ENCODE measurements around the gene SPATA31C2. TPM values are rescaled to one million over a fixed set of nuclear protein-coding genes. Genes with fewer than 3 reads are reported as not detected.

The SPATA31C2 gene
- polyA plus RNA-seq, 1 experiment, result not detected

- no peaks in the 10 kb centered on the region for H3K36me3 ChIP-seq (ENCODE audit: control insufficient read depth, insufficient read depth, low read length)
- H3K27me3 ChIP-seq (ENCODE audit: control insufficient read depth, insufficient read depth, low read length), result no peaks in the 10 kb centered on the region
- CTCF ChIA-PET, result interaction anchor here (0.6 to 1.2 kb wide), 2 partner anchors 130 to 349 kb away, joined by 3 read pairs; no protein-coding TSS in a partner anchor
- POLR2A ChIA-PET, result no interaction called here
- no peak overlapping the region for H3K4me3 ChIP-seq (ENCODE audit: low read depth, low read length)
- no peak for DNase-seq (ENCODE audit: low read depth)
- TF ChIP-seq, protein P1, sequence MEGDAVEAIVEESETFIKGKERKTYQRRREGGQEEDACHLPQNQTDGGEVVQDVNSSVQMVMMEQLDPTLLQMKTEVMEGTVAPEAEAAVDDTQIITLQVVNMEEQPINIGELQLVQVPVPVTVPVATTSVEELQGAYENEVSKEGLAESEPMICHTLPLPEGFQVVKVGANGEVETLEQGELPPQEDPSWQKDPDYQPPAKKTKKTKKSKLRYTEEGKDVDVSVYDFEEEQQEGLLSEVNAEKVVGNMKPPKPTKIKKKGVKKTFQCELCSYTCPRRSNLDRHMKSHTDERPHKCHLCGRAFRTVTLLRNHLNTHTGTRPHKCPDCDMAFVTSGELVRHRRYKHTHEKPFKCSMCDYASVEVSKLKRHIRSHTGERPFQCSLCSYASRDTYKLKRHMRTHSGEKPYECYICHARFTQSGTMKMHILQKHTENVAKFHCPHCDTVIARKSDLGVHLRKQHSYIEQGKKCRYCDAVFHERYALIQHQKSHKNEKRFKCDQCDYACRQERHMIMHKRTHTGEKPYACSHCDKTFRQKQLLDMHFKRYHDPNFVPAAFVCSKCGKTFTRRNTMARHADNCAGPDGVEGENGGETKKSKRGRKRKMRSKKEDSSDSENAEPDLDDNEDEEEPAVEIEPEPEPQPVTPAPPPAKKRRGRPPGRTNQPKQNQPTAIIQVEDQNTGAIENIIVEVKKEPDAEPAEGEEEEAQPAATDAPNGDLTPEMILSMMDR (IDR thresholded peaks at IDR 0.05; ENCODE audit: insufficient read depth, low read depth, low read length), result no peak; the same call in 1 of the 2 replicates
These were observed 36.0 kb upstream of the SPATA31C2 start for GRCh38 chr9:88174324-88174723.

- ChIA-PET POLR2A (no interaction called here), CTCF (interaction anchor here (0.6 to 1.0 kb wide), 2 partner anchors 219 to 285 kb away, joined by 3 to 4 read pairs; no protein-coding TSS in a partner anchor)
- TF ChIP-seq, protein P1 (IDR thresholded peaks at IDR 0.05; ENCODE audit: insufficient read depth, low read depth, low read length), result peak; percentile 71
- Histone ChIP-seq H3K4me3 (ENCODE audit: low read depth, low read length) (no peak overlapping the region), H3K27me3 (ENCODE audit: control insufficient read depth, insufficient read depth, low read length) (no peaks in the 10 kb centered on the region), H3K36me3 (ENCODE audit: control insufficient read depth, insufficient read depth, low read length) (no peaks in the 10 kb centered on the region)
- peak; percentile 15 for DNase-seq (ENCODE audit: low read depth)
These were observed 35.2 kb upstream of the SPATA31C2 start for GRCh38 chr9:88173378-88173999.

- Histone ChIP-seq H3K36me3 (ENCODE audit: control insufficient read depth, insufficient read depth, low read length) (no peaks in the 10 kb centered on the region), H3K4me3 (ENCODE audit: low read depth, low read length) (no peak overlapping the region), H3K27me3 (ENCODE audit: control insufficient read depth, insufficient read depth, low read length) (no peaks in the 10 kb centered on the region)
- no peak for DNase-seq (ENCODE audit: low read depth)
- POLR2A ChIA-PET, result no interaction called here
- CTCF ChIA-PET, result no interaction called here
- TF ChIP-seq, protein P1 (IDR thresholded peaks at IDR 0.05; ENCODE audit: insufficient read depth, low read depth, low read length), result no peak
These were observed 31.4 kb upstream of the SPATA31C2 start for GRCh38 chr9:88169700-88170099.

DNA sequence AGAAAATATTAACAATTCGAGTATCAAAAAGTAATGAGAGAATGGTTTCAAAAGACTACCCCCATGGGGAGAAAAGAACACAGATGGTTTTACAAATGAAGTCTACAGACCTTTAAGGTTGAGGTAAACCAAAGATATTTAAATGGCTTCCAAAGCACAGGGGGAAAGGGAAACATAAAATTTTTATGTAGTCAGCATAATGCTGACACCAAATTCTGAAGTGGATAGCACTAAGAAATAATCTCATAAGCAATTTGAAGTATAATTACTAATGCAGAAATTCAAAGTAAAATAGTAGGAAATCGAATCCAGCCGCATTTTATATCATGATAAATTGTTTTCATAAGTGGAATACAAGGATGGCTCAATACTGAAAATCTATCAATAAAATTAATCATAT is 30.3 kb upstream of the SPATA31C2 start:
- ChIA-PET POLR2A (no interaction called here), CTCF (no interaction called here)
- Histone ChIP-seq H3K36me3 (ENCODE audit: control insufficient read depth, insufficient read depth, low read length) (no peaks in the 10 kb centered on the region), H3K27me3 (ENCODE audit: control insufficient read depth, insufficient read depth, low read length) (no peaks in the 10 kb centered on the region), H3K4me3 (ENCODE audit: low read depth, low read length) (no peak overlapping the region)
- DNase-seq (ENCODE audit: low read depth), result no peak
- TF ChIP-seq, protein P1 (IDR thresholded peaks at IDR 0.05; ENCODE audit: insufficient read depth, low read depth, low read length), result no peak

GRCh38 chr9:88166660-88167059 is 28.4 kb upstream of the SPATA31C2 start:
- TF ChIP-seq, protein P1 (IDR thresholded peaks at IDR 0.05; ENCODE audit: insufficient read depth, low read depth, low read length), result no peak
- DNase-seq (ENCODE audit: low read depth), result no peak
- Histone ChIP-seq H3K27me3 (ENCODE audit: control insufficient read depth, insufficient read depth, low read length) (no peaks in the 10 kb centered on the region), H3K4me3 (ENCODE audit: low read depth, low read length) (no peak overlapping the region), H3K36me3 (ENCODE audit: control insufficient read depth, insufficient read depth, low read length) (no peaks in the 10 kb centered on the region)
- ChIA-PET CTCF (no interaction called here), POLR2A (no interaction called here)

All from BJ (cell line).